ENCODE results near the gene KCNJ5.

KCNJ5 gene

GRCh38 chr11:128931066-128931465, 39.9 kb downstream of the KCNJ5 start:
- no peaks in the 10 kb centered on the region for H3K9me2 ChIP-seq (replicated peaks; ENCODE audit: control insufficient read depth, low read length)
- no peaks in the 10 kb centered on the region for H3K79me2 ChIP-seq (ENCODE audit: control insufficient read depth, low read length)
- no peaks in the 10 kb centered on the region for H4K20me1 ChIP-seq (ENCODE audit: control insufficient read depth, insufficient read depth, low read depth, low read length)
- H3K9me3 ChIP-seq (ENCODE audit: control insufficient read depth, insufficient read depth, low read length), result no peaks in the 10 kb centered on the region
- no peaks in the 10 kb centered on the region for H3K4me1 ChIP-seq (ENCODE audit: control insufficient read depth, low read length)
- 0 out of 2 replicates have a peak, but pooled peaks cover 3% of the 10 kb centered on the region for H3K27me3 ChIP-seq (ENCODE audit: control insufficient read depth, low read length)
- no peaks in the 10 kb centered on the region for H3F3A ChIP-seq (ENCODE audit: control insufficient read depth, insufficient read depth)
- no peak overlapping the region for H3K4me3 ChIP-seq (ENCODE audit: low read length)
- H3K4me2 ChIP-seq (ENCODE audit: low read length), result no peak overlapping the region
- no peaks in the 10 kb centered on the region for H3K36me3 ChIP-seq (ENCODE audit: control insufficient read depth, low read length)
- TF ChIP-seq EZH2phosphoT487 (IDR thresholded peaks at IDR 0.05; ENCODE audit: borderline replicate concordance, low read length), result no peak
- TF ChIP-seq, protein P1, sequence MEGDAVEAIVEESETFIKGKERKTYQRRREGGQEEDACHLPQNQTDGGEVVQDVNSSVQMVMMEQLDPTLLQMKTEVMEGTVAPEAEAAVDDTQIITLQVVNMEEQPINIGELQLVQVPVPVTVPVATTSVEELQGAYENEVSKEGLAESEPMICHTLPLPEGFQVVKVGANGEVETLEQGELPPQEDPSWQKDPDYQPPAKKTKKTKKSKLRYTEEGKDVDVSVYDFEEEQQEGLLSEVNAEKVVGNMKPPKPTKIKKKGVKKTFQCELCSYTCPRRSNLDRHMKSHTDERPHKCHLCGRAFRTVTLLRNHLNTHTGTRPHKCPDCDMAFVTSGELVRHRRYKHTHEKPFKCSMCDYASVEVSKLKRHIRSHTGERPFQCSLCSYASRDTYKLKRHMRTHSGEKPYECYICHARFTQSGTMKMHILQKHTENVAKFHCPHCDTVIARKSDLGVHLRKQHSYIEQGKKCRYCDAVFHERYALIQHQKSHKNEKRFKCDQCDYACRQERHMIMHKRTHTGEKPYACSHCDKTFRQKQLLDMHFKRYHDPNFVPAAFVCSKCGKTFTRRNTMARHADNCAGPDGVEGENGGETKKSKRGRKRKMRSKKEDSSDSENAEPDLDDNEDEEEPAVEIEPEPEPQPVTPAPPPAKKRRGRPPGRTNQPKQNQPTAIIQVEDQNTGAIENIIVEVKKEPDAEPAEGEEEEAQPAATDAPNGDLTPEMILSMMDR (IDR thresholded peaks at IDR 0.05; ENCODE audit: low read depth, low read length, poor library complexity, severe bottlenecking), result no peak
- H3K27ac ChIP-seq (ENCODE audit: low read depth, low read length), result no peak overlapping the region

GRCh38 chr11:128931668-128932067, 40.5 kb downstream of the KCNJ5 start:
- no peaks in the 10 kb centered on the region for H3K4me1 ChIP-seq (ENCODE audit: control insufficient read depth, low read length)
- no peak overlapping the region for H3K4me3 ChIP-seq (ENCODE audit: low read length)
- no peaks in the 10 kb centered on the region for H3F3A ChIP-seq (ENCODE audit: control insufficient read depth, insufficient read depth)
- no peaks in the 10 kb centered on the region for H3K36me3 ChIP-seq (ENCODE audit: control insufficient read depth, low read length)
- H3K79me2 ChIP-seq (ENCODE audit: control insufficient read depth, low read length), result no peaks in the 10 kb centered on the region
- H4K20me1 ChIP-seq (ENCODE audit: control insufficient read depth, insufficient read depth, low read depth, low read length), result no peaks in the 10 kb centered on the region
- no peak overlapping the region for H3K4me2 ChIP-seq (ENCODE audit: low read length)
- H3K27me3 ChIP-seq (ENCODE audit: control insufficient read depth, low read length), result no peaks in the 10 kb centered on the region
- H3K9me2 ChIP-seq (replicated peaks; ENCODE audit: control insufficient read depth, low read length), result no peaks in the 10 kb centered on the region
- H3K9me3 ChIP-seq (ENCODE audit: control insufficient read depth, insufficient read depth, low read length), result no peaks in the 10 kb centered on the region
- TF ChIP-seq, protein P1 (IDR thresholded peaks at IDR 0.05; ENCODE audit: low read depth, low read length, poor library complexity, severe bottlenecking), result no peak
- TF ChIP-seq EZH2phosphoT487 (IDR thresholded peaks at IDR 0.05; ENCODE audit: borderline replicate concordance, low read length), result no peak
- H3K27ac ChIP-seq (ENCODE audit: low read depth, low read length), result no peak overlapping the region

DNA sequence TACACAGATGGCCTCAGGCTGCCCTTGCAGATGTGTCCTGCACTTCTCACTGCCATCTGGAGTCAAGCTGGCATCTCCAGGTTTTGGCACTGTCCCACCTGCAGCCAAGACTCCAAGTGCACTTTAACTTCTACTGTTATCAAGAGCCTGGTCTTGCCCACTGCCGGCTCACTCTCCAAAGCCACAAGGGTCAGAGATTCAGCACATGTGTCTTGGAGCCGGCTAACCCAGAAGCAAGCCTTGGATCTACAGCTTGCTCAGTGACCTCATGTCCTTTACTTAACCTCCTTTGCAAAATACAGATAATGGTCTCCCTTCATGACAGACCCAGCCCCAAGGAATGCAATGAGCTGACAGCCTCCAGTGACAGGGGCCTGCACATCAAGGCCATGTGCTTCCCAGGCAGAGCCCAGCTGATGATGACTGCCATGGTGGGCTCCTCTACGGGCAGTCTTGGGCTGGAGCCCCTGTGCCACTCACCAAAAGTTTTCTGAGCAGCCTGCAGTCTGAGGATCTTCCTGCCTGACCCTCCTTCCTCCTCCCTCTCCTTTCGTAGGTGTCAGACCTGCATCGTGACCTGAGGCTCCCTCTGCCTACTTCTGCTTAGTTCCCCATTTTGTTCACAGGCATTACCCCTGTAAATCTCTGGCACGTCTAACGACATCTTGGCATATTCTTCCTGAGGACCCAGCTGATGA, 42.5 kb downstream of the KCNJ5 start:
- H3K4me2 ChIP-seq (ENCODE audit: low read length), result no peak overlapping the region
- H3K4me1 ChIP-seq (ENCODE audit: control insufficient read depth, low read length), result no peaks in the 10 kb centered on the region
- no peaks in the 10 kb centered on the region for H4K20me1 ChIP-seq (ENCODE audit: control insufficient read depth, insufficient read depth, low read depth, low read length)
- no peaks in the 10 kb centered on the region for H3K27me3 ChIP-seq (ENCODE audit: control insufficient read depth, low read length)
- H3K79me2 ChIP-seq (ENCODE audit: control insufficient read depth, low read length), result no peaks in the 10 kb centered on the region
- H3K4me3 ChIP-seq (ENCODE audit: low read length), result no peak overlapping the region
- H3K9me3 ChIP-seq (ENCODE audit: control insufficient read depth, insufficient read depth, low read length), result no peaks in the 10 kb centered on the region
- TF ChIP-seq, protein P1 (IDR thresholded peaks at IDR 0.05; ENCODE audit: low read depth, low read length, poor library complexity, severe bottlenecking), result no peak
- TF ChIP-seq EZH2phosphoT487 (IDR thresholded peaks at IDR 0.05; ENCODE audit: borderline replicate concordance, low read length), result no peak
- H3K36me3 ChIP-seq (ENCODE audit: control insufficient read depth, low read length), result no peaks in the 10 kb centered on the region
- no peaks in the 10 kb centered on the region for H3K9me2 ChIP-seq (replicated peaks; ENCODE audit: control insufficient read depth, low read length)
- H3F3A ChIP-seq (ENCODE audit: control insufficient read depth, insufficient read depth), result no peaks in the 10 kb centered on the region
- no peak overlapping the region for H3K27ac ChIP-seq (ENCODE audit: low read depth, low read length)

All from DOHH2 (cell line).